HG03159 (cell line): Measurements from ENCODE around the gene RNASEH1.
"Not testable (repeated sequence)": the region's sequence is repeated elsewhere in the genome, so short reads cannot be mapped to it uniquely, and the experiment has no call there.

Source experiments
- ATAC-seq: cut with Tn5 transposase; IDR thresholded peaks from one replicate; pipeline ENCODE4 v1.9.1; 2021; ENCODE audit warnings: mild to moderate bottlenecking, moderate library complexity; ENCODE audit not compliant: unreplicated experiment

RNASEH1 gene

DNA sequence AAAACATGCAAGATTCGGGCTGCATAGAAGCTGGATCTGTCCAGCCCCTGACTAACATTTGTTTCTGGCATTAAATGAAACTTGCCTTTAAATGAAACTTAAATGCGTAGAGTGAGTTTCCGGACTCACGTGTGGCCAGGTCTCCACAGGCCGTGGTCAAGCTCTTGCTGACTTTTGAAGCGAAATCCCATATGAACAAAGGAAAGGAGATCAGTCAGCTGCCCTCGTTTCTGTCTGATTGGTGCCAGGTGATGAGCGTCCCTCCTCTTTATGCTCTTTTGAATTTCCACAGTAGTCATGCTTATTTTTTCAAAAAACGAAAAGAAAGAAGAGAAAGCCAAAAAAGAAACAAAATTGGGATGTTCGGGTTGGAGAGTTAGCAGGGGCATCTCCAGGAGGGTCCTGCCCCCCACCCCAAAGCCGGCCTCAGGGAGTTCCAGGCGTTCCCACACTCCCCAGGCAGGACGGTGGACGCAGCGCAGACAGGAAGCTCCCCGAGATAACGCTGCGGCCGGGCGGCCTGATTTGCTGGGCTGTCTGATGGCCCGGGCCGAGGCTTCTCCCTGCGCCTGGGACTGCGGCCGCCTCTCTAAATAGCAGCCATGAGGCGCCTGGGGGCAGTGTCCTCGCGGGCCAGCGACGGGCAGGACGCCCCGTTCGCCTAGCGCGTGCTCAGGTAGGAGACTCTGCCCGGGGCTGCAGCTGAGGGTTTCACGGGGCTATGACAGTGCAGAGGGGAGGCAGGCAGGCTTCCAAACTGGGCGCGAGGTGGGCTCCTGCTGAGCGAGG lies 36.6 kb upstream of the RNASEH1 start, which contains the start of gene COLEC11:
TSS of gene COLEC11 (plus strand) at position 620 of the 789 bp plus-strand sequence. CDS start 9,229 bp downstream, outside the sequence.
- ATAC-seq = no peak

DNA sequence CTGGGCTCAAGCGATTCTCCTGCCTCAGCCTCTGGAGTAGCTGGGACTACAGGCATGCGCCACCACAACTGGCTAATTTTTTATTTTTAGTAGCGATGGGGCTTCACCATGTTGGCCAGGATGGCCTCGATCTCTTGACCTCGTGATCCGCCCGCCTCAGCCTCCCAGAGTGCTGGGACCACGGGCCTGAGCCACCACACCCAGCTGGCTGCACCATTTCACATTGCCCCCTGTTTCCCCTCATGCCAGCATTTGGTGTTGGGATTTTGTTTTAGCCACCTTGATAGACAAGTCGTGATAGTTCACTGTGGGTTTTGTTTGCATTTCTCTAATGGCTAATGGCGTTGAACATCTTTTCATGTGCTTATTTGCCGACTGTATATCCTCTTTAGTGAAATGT lies 31.0 kb upstream of the RNASEH1 start:
- ATAC-seq = no peak

DNA sequence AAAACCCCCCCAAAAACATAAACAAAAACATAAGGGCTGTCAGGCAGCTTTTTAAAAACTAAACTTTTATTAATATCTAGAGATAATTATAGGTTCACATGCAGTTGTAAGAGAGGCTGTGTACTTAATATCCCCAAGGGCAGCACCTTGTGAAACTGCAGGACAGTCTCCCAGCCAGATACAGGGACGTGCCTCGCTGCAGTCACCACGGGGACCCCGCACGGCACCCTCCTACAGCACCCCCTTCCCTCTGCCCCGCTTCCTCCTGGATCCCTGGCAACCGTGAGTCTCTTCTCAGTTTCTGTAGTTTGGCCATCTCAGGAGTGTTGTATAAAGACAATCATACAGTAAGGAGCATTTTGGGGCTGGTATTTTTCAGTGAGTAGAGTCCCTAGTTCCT lies 30.0 kb upstream of the RNASEH1 start:
- no peak for ATAC-seq

DNA sequence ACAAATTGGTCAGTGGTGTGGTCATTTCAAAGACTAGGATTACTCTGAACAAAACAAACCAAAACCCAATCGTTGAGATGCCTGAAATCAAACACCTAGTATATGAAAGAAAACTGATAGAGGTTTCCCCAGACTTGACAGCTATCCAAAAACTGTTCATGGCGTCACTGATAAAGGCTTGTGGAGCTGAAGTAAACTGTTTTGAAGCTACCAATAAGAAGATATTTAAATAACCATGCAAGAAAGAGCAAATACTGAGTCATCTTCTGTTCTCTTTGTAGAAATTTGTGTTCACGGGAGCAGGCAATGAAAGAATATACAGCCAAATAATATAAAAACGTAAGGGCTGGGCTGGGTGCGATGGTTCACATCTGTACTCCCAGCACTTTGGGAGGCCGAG lies 29.3 kb upstream of the RNASEH1 start:
- ATAC-seq = no peak

DNA sequence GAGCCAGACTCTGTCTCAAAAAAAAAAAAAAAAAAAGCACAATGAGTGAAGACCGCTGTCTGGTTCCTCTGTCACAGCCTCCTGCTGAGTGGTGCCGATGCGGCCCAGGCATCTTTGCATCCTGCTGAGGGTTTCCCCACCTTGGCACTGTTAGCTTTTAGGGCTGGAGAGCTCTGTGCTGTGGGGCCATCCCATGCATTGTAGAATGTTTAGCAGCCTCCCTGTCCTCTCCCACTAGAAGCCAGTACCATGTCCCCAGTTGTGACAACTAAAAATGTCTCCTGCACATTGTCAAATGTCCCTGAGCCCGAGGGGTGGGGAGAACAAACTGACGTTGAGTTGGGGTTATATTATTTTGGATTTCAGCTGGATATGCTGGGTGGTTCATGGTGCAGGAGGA lies 28.9 kb upstream of the RNASEH1 start:
- ATAC-seq = no peak

DNA sequence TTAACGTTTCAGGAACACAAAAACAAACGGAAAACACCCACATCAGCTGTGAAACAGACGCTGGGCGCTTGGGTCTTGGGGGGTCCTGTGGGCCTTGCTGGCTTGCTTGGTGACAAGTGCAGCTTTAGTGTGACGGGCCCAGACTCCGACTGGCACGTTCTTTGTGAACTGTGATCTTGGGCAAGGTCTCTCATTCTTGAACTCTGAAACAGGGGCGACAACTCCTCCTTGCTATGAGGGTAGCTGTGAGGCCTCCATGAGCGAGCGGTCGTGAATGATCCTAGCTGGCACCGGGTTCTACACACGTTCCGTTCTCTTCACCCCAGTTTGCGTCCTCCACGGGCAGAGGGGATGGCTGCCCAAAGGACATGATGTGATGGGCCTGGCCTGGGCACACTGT lies 28.1 kb upstream of the RNASEH1 start:
- ATAC-seq = no peak

DNA sequence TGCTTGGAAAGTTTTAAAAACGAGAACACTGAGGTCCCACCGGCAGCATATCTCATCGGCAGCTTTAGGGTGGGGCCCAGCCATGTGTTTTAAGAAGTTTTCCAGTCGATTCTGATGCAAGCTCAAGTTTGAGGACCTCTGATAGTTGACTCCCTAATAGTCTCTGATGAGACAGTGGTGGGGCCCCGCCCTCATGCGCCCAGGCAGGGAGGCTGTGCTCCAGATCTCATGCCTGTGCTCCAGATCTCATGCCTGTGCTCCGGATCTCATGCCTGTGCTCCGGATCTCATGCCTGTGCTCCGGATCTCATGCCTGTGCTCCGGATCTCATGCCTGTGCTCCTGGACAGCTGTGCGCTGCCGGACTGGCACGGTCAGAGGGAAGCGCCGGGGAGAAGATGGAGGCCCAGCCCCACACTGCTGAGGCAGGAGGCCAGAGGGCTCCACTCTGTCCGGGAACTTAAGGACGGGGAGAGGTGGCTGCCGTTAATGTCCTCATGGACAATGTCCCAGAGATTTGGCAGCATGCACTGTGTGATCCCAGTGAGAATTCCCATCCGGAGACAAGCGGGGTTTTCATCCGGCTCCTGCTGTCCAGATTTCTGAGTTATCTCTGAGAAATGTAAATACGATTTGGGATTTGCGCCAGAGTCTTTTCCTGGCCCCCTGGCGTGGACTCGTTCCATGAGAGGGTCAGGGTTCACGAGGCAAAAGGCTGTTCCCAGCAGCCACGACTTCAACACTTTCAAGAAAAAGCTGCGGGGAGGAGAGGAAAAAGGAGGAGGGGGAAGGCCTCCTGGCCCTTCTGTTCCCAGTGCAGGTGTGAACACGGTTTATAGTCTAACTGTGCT lies 27.4 kb upstream of the RNASEH1 start:
- no peak for ATAC-seq

DNA sequence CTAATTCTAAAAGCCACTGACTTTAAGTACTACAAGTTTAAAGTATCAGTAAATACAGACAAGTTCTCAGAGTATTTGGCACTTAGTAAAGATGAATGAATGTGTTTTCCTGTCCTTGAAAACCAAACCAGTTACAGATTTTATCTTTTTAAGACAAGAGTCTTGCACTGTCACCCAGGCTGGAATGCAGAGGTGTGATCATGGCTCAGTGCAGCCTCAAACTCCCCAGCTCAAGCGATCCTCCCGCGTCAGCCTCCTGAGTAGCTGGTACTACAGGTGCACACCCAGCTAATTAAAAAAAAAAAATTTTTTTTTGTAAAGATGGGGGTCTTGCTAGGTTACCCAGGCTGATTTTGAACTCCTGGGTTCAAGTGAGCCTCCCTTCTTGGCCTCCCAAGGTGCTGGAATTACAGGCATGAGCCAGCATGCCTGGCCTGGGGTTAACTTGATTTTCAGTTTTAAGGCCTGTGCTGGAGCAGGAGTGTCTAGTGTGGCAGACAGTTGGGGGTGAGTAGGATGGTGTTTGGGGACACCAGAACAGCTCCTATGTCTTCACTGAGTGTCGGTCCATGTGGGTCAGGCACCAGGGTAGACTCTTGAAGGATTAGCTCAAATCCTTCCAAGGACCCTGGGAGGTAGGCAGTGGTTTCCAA lies 26.6 kb upstream of the RNASEH1 start:
- no peak for ATAC-seq

DNA sequence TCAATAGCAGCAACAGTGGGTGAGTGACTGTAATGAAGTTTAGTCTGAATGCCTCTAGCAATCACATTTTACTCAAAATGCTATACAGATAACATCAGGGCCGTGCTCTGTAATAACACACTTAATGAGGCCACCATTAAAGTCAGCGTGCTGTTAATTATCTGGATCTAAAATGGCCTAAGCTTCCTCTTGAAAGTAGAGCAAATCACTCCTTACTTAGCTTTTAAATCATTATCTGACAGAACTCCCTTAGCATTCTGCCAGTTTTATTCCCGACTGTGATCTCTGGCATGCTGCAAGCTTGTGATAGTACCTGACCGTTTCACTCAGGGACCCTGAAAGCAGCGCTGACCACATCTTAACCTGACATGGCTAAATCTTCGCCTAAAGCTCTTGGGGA lies 25.9 kb upstream of the RNASEH1 start:
- ATAC-seq = no peak

DNA sequence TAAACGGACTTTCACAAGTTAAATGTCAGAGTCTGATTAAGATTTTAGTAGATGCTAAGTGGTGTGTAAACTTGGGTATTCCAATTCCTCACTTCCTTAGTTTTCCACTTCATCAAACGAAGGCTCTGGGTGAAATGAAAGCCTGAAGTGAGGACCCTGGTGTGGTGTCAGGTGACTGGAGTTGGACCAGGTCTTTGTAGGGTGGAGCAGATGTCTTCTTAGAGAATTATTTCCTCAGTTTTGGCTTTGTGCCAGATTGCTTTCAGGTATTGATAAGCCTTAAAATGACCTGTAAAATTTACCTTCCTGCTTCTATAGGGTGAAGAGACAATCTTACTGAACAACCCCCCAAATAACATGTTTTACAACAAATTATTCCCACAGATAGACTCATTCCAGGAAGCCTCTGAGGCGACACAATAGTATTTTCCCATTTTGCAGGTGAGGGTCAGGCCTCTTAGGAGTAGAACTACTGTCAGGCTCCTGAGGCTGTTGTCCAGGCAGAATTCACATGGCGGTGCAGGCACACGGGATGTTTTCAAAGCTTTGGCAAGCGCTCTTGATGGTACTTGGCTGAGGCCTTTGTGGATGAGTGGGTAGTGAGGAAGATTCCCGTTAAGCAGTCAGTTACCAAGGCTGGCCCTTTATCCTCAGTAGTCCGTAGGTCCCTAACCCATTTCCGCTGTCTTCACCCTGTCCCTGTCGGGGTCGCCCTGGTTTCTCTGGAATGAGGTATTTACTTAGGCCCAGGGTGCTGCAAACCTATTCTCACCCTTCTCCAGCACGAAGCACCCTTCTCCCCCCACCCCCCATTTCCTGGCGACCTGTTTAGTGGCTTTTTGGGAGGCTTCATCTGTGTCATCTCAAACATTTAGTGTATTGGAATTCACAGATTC lies 23.5 kb upstream of the RNASEH1 start:
- no peak for ATAC-seq

DNA sequence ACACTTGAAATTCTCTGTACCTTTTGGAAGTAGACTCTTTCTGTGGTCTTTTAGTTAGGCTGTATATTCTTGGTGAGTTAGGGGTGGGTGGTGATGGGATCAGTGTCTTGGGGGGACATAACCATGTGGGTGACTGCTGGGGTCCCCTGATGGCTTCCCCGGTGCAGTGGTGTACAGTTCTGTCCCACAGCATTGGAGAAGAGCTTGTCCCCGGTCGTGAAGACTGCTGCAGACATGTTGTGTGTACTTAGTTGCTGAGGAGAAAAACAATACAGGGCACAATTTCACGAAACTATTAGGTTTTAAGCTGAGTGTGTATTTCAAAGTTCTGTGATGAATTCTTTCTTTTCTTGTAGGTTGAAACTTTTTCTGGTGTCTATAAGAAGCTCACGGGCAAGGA lies 22.3 kb upstream of the RNASEH1 start:
- ATAC-seq = no peak

DNA sequence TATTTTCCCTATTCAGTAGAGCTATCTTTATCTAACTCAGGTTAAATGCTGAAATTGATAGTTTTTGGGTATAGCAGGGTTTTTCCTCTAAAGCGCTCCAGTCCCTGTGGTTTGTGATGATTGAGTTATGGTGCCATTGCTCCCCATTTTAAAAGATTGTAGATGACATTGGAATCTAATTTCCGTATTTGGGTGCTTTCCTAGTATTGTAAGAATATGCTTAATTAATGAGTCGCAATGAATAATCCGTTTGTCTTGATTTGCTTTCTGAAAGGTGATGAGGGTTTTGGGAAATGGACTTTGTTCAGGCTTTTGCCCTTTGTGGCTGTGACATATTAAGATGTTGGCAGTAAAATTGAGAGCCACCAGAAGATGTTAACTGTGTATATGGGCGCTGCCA lies 20.9 kb upstream of the RNASEH1 start:
- ATAC-seq = no peak

DNA sequence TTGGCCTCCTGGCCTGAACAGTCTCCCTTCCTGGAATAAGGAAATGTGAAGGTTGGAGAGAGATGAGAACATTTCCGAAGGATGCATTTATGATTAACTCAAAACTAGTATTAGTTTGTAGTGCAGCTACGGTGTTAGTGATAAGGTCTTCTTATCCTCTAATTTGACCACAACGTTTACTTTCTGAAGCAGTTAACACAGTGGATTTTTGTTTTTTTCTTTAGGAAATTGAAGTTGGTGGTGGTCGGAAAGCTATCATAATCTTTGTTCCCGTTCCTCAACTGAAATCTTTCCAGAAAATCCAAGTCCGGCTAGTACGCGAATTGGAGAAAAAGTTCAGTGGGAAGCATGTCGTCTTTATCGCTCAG lies 18.1 kb upstream of the RNASEH1 start:
- not testable (repeated sequence) for ATAC-seq

DNA sequence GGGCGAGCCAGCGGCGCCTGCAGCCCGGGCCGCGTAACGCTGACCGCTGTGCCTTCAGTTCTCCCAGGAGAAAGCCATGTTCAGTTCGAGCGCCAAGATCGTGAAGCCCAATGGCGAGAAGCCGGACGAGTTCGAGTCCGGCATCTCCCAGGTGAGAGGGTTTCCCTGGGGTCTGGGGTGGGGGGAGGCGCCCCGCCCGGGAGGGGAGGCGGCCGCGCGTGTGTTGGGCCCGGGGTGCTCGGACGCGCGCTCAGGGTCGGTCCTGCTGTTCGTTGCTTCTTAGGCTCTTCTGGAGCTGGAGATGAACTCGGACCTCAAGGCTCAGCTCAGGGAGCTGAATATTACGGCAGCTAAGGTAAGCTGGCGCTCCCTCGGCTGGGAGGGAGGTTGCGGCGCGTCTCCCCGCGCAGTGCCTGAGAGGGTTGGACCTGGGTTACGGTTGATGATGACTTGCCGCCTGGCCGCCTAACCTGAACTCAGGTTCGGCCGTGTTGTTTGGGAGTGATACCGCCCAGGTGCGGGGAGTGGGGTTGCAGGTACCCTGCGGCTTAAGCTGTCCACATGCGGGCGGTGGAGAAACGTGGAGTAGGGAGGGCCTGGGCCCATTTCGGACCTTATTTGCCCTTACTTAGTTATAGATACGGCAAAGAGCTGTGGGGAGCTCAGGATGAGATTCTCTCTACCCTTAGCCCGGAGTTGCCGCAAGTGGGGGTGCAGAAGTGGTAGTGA lies 17.6 kb upstream of the RNASEH1 start:
- peak; percentile 29 for ATAC-seq

DNA sequence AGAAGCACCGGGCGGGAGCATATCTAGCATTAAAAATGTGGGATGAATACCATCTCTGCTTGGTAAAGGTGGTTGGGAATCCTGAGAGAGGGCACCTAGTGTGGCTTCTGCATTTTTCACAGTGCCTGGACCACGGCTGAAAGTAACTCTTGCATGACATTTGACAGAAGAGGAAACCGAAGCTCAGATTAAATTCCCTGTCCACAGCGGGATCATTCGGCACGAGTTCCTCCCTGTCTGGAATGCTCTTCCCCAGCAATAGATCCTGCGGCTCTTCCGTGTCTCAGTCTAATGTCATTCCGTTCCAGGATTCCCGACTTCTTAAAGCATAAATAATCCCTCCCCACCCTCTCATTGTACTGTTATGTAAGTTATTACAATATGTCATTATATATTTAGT lies 16.0 kb upstream of the RNASEH1 start:
- ATAC-seq = no peak

DNA sequence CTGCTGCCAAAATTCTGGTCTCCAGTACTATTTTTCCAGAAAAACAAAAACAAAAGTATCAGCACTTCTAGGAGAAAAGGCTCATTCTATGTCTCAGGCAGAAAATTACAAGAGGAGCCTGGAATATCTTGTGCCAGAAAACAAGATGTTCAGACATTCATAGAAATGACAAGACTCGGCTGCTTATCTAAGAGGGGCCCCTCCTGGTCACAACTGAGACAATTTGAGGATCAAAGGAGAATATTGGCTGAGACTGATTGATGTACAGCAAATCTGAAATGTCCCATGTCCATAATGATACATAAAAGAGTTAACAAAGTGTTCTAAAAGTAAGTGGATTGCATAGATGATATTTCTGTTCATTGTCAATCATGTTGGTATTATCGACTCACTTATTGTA lies 14.5 kb upstream of the RNASEH1 start:
- ATAC-seq = no peak

DNA sequence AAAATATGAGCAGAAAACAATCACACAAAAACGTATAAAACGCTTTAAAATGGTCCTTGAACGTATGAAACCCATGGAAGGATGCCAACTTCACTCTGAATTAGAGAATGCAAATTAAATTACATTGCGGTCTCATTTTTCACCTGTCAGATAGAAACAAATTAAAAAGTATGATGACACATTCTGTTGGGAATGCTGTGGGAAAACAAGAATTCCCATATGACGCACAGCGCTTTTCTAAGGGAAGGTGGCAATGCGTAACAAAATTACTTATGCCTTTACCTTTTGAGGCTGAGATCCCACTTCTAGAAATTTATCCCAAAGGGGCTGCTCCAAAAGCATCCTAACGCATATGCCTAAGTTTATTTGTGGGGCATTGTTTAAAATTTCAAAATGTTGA lies 13.2 kb upstream of the RNASEH1 start:
- ATAC-seq = no peak

DNA sequence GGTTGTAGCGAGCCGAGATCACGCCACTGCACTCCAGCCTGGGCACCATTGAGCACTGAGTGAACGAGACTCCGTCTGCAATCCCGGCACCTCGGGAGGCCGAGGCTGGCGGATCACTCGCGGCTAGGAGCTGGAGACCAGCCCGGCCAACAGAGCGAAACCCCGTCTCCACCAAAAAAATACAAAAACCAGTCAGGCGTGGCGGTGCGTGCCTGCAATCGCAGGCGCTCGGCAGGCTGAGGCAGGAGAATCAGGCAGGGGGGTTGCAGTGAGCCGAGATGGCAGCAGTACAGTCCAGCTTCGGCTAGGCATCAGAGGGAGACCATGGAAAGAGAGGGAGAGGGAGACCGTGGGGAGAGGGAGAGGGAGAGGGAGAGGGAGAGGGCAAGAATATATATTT lies 11.5 kb upstream of the RNASEH1 start:
- not testable (repeated sequence) for ATAC-seq

DNA sequence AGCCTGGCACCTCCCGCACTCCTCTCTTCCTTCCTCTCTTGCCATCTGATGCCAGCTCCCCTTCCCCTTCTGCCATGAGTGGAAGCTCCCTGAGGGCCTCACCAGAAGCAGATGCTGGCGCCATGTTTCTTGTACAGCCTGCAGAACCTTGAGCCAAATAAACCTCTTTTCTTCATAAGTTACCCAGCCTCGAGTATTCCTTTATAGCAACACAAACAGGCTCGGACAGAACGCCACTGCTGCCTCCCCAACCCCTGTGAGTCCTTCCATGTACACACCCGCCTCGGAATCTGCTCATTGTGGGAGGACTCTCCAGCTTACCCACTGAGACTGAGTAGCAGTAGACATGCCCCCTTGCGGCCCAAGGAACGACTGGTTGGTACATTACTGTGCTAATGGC lies 8.7 kb upstream of the RNASEH1 start:
- ATAC-seq = no peak

DNA sequence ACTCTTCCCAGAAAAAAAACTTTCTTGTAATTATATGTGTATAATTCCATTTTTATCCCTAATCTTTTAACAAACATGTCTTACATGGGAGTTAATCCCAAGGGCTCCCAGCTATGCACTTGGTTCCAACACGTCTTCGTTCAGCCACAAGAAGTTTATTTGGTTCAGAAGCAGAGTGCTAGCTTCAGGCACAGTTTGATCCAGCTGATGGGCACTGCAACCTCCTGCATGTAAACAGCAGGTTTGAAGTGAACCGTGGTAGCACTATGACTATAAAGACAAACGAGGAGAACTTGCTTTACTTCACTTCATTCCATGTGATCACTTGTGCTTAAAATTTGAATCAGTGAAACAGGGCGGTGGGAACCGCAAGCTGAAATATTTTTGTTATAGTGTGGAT lies 7.0 kb upstream of the RNASEH1 start:
- ATAC-seq = no peak
